ENCODE measurements around the gene CCDC92. TPM values are rescaled to one million over a fixed set of nuclear protein-coding genes. Genes with fewer than 3 reads are reported as not detected.

The CCDC92 gene
- total RNA-seq, 2 donors from 2014 or later, result 19.7 to 25.1 TPM

GRCh38 chr12:123903301-123904065 lies 69.1 kb downstream of the CCDC92 start:
- 74 to 75% methylated on average over 19 to 22 of the region's 22 CpGs for WGBS, 2 donors
- no peaks in the 10 kb centered on the region for H3K9me3 ChIP-seq
- H3K36me3 ChIP-seq (replicated peaks in 1 of 2; ENCODE audit: insufficient read depth in 1 of 2, low read depth in 2 of 2), result no peaks in the 10 kb centered on the region
- H3K27me3 ChIP-seq, result no peaks in the 10 kb centered on the region
- TF ChIP-seq CTCF (IDR thresholded peaks at IDR 0.05) (no peak), POLR2A (IDR thresholded peaks at IDR 0.05) (no peak)
- H3K4me3 ChIP-seq, result no peak overlapping the region
- DNase-seq, result no peak
- intact Hi-C loops (cut with DNase I), result no loop called here
- no peak for ATAC-seq
- H3K4me1 ChIP-seq, result no peaks in the 10 kb centered on the region
- H3K27ac ChIP-seq, result no peak overlapping the region

DNA sequence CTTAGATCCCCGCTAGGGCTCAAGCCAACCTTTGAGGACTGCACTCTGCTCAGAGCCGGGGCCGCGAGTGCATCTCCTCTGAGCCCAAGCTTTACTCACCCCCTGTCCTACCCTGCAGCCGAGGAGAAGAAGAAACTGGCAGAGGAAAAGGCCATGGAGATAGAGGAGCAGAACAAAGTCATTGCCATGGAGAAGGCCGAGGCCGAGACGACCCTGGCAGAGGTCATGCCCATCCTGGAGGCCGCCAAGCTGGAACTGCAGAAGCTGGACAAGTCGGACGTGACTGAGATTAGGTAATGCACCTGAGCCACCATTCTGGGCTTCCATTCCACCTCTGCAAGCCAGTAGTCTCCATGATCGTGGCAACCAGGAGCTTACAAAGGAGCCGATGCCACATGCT lies 69.8 kb downstream of the CCDC92 start:
- ATAC-seq, result no peak
- H3K4me1 ChIP-seq, result no peaks in the 10 kb centered on the region
- 77 to 84% methylated on average over 13 of the region's 13 CpGs for WGBS, 2 donors
- TF ChIP-seq POLR2A (IDR thresholded peaks at IDR 0.05), result no peak
- no peak for TF ChIP-seq CTCF (IDR thresholded peaks at IDR 0.05)
- no peaks in the 10 kb centered on the region for H3K27me3 ChIP-seq
- no peaks in the 10 kb centered on the region for H3K9me3 ChIP-seq
- H3K27ac ChIP-seq, result no peak overlapping the region
- intact Hi-C loops (cut with DNase I), result no loop called here
- DNase-seq, result no peak
- no peak overlapping the region for H3K4me3 ChIP-seq
- H3K36me3 ChIP-seq (replicated peaks in 1 of 2; ENCODE audit: insufficient read depth in 1 of 2, low read depth in 2 of 2), result no peaks in the 10 kb centered on the region

- H3K9me3 ChIP-seq, result no peaks in the 10 kb centered on the region
- H3K27ac ChIP-seq, result no peak overlapping the region
- no peaks in the 10 kb centered on the region for H3K4me1 ChIP-seq
- no peak for ATAC-seq
- DNase-seq, result no peak
- no peaks in the 10 kb centered on the region for H3K27me3 ChIP-seq
- no peaks in the 10 kb centered on the region for H3K36me3 ChIP-seq (replicated peaks in 1 of 2; ENCODE audit: insufficient read depth in 1 of 2, low read depth in 2 of 2)
- TF ChIP-seq POLR2A (IDR thresholded peaks at IDR 0.05) (no peak), CTCF (IDR thresholded peaks at IDR 0.05) (no peak)
- intact Hi-C loops (cut with DNase I), result no loop called here
- no peak overlapping the region for H3K4me3 ChIP-seq
- WGBS, 2 donors, result 38 to 58% methylated on average over 8 to 9 of the region's 9 CpGs
Measured at GRCh38 chr12:123900871-123901376, 71.7 kb downstream of the CCDC92 start.

DNA sequence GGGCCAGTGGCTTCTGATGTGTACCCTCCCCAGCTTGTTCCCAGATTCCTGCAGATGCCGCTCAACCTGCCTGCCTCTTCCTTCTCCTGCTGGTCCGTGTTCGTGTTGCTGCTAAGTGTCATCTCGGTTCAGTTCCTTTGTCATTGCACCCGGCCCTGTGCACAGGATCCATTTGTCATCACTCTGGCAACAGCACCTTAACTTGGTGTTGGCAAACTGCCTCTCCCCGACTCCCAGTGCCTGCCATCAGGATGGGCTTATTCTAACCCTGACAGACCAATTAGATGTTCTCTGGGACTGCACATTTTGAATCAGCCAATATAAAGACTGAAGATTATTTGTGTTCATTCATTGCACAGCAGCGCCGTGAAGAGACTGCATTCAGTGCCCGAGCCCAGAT lies 73.3 kb downstream of the CCDC92 start:
- no peak for TF ChIP-seq POLR2A (IDR thresholded peaks at IDR 0.05)
- no peak for TF ChIP-seq CTCF (IDR thresholded peaks at IDR 0.05)
- ATAC-seq, result no peak
- intact Hi-C loops (cut with DNase I), result no loop called here
- no peaks in the 10 kb centered on the region for H3K27me3 ChIP-seq
- no peak overlapping the region for H3K27ac ChIP-seq
- no peak for DNase-seq
- no peaks in the 10 kb centered on the region for H3K4me1 ChIP-seq
- WGBS, 2 donors, result 73 to 84% methylated on average over 8 to 9 of the region's 9 CpGs
- H3K9me3 ChIP-seq, result no peaks in the 10 kb centered on the region
- H3K4me3 ChIP-seq, result no peak overlapping the region
- H3K36me3 ChIP-seq (replicated peaks in 1 of 2; ENCODE audit: insufficient read depth in 1 of 2, low read depth in 2 of 2), result no peaks in the 10 kb centered on the region

- H3K4me3 ChIP-seq, result no peak overlapping the region
- intact Hi-C loops (cut with DNase I), result no loop called here
- no peaks in the 10 kb centered on the region for H3K9me3 ChIP-seq
- 84 to 87% methylated on average over 5 to 17 of the region's 18 CpGs for WGBS, 2 donors
- no peak overlapping the region for H3K27ac ChIP-seq
- H3K4me1 ChIP-seq, result no peaks in the 10 kb centered on the region
- no peak for ATAC-seq
- no peaks in the 10 kb centered on the region for H3K36me3 ChIP-seq (replicated peaks in 1 of 2; ENCODE audit: insufficient read depth in 1 of 2, low read depth in 2 of 2)
- no peak for TF ChIP-seq CTCF (IDR thresholded peaks at IDR 0.05)
- TF ChIP-seq POLR2A (IDR thresholded peaks at IDR 0.05), result no peak
- no peak for DNase-seq
- H3K27me3 ChIP-seq, result no peaks in the 10 kb centered on the region
Measured at GRCh38 chr12:123898673-123899072, 74.0 kb downstream of the CCDC92 start.

Data from body of pancreas (tissue), 4 donors.